RWPE2 (cell line): ENCODE measurements around the gene HDGFL2.

Experiments used
- ATAC-seq: fragments of 200-7000 bp; cut with Tn5 transposase; 3 replicates; pipeline ENCODE4 v1.9.1; 2021; ENCODE audit warnings: low read depth
- DNase-seq: peaks from one replicate; pipeline ENCODE4 v3.0.0-alpha.2; 2020; ENCODE audit warnings: low spot score
- H3K27ac ChIP-seq: fragments of 450-650 bp; 2 replicates; pipeline ENCODE4 v1.5.1; 2017; ENCODE audit warnings: mild to moderate bottlenecking; ENCODE audit not compliant: poor library complexity, severe bottlenecking
- H3K27me3 ChIP-seq: fragments of 250-450 bp; sonication (Bioruptor Pico); 2 replicates; pipeline ENCODE4 v1.5.1; 2021; ENCODE audit warnings: mild to moderate bottlenecking, moderate library complexity; ENCODE audit not compliant: insufficient read depth, poor library complexity, severe bottlenecking
- H3K36me3 ChIP-seq: fragments of 250-450 bp; sonication (Bioruptor Pico); 2 replicates; pipeline ENCODE4 v1.5.1; 2020; ENCODE audit warnings: low read depth, mild to moderate bottlenecking, moderate library complexity
- H3K4me1 ChIP-seq: fragments of 250-450 bp; sonication (Bioruptor Pico); 2 replicates; pipeline ENCODE4 v1.5.1; 2021; ENCODE audit warnings: mild to moderate bottlenecking, moderate library complexity; ENCODE audit not compliant: insufficient read depth, poor library complexity, severe bottlenecking
- H3K4me3 ChIP-seq: fragments of 250-450 bp; sonication (Bioruptor Pico); 2 replicates; pipeline ENCODE4 v1.5.1; 2021; ENCODE audit warnings: mild to moderate bottlenecking, moderate library complexity; ENCODE audit not compliant: severe bottlenecking
- H3K9me3 ChIP-seq: fragments of 250-450 bp; sonication (Bioruptor Pico); 2 replicates; pipeline ENCODE4 v1.5.1; 2021; ENCODE audit warnings: mild to moderate bottlenecking, moderate library complexity; ENCODE audit not compliant: severe bottlenecking
- CTCF ChIP-seq: fragments of 450-650 bp; IDR thresholded peaks from one replicate; pipeline ENCODE4 v1.5.1; 2017; ENCODE audit warnings: mild to moderate bottlenecking, moderate library complexity; ENCODE audit not compliant: poor library complexity, severe bottlenecking

HDGFL2 gene

GRCh38 chr19:4521888-4522242 is 49.8 kb downstream of the HDGFL2 start:
- no peak overlapping the region for H3K4me3 ChIP-seq
- no peaks in the 10 kb centered on the region for H3K36me3 ChIP-seq
- DNase-seq: no peak
- no peak overlapping the region for H3K27ac ChIP-seq
- no peak for TF ChIP-seq CTCF
- H3K27me3 ChIP-seq: no peaks in the 10 kb centered on the region
- H3K9me3 ChIP-seq: no peaks in the 10 kb centered on the region
- peaks cover 10% of the 10 kb centered on the region for H3K4me1 ChIP-seq
- ATAC-seq: no peak

GRCh38 chr19:4522291-4523002 is 50.4 kb downstream of the HDGFL2 start:
- no peaks in the 10 kb centered on the region for H3K9me3 ChIP-seq
- no peak for ATAC-seq

GRCh38 chr19:4523306-4524110 is 51.4 kb downstream of the HDGFL2 start:
- H3K9me3 ChIP-seq: no peaks in the 10 kb centered on the region
- DNase-seq (no peak), ATAC-seq (no peak)
- H3K27ac ChIP-seq: no peak overlapping the region
- no peaks in the 10 kb centered on the region for H3K36me3 ChIP-seq
- peak; percentile 55 for TF ChIP-seq CTCF
- H3K27me3 ChIP-seq: no peaks in the 10 kb centered on the region
- peaks cover 10% of the 10 kb centered on the region for H3K4me1 ChIP-seq
- H3K4me3 ChIP-seq: no peak overlapping the region

More at GRCh38 chr19:4522291-4523002, 50.4 kb downstream of the HDGFL2 start:
- no peak for TF ChIP-seq CTCF
- Histone ChIP-seq H3K4me3 (no peak overlapping the region), H3K27me3 (no peaks in the 10 kb centered on the region), H3K36me3 (no peaks in the 10 kb centered on the region), H3K4me1 (peaks cover 10% of the 10 kb centered on the region), H3K27ac (no peak overlapping the region)
- DNase-seq: no peak

- no peak overlapping the region for H3K27ac ChIP-seq
- no peak overlapping the region for H3K4me3 ChIP-seq
- peaks cover 1% of the 10 kb centered on the region for H3K4me1 ChIP-seq
- H3K27me3 ChIP-seq: no peaks in the 10 kb centered on the region
- 0 out of 3 replicates have a peak, but pooled peaks have one; percentile 57 for ATAC-seq
- DNase-seq: no peak
- H3K36me3 ChIP-seq: no peaks in the 10 kb centered on the region
- no peaks in the 10 kb centered on the region for H3K9me3 ChIP-seq
- TF ChIP-seq CTCF: peak; percentile 60
Measured at GRCh38 chr19:4524808-4525562, 52.9 kb downstream of the HDGFL2 start.
